Retinal pigment epithelial cell (primary cell): Measurements from ENCODE around the gene FBXO30.

ENCODE experiments used
- DNase-seq: peaks from one replicate; pipeline ENCODE4 v3.0.0-alpha.2; 2010; ENCODE audit warnings: low read depth
- H3K4me3 ChIP-seq: 2 replicates; pipeline ENCODE4 v1.5.1; 2011; ENCODE audit warnings: mild to moderate bottlenecking, low read length, control low read depth, moderate library complexity
- TF ChIP-seq, protein P1 (sequence below): conservative IDR thresholded peaks from 2 replicates; pipeline ENCODE4 v1.5.1; 2011; ENCODE audit warnings: low read depth, low read length, control low read depth, inconsistent platforms

FBXO30 gene

GRCh38 chr6:145830612-145831011, 16.0 kb upstream of the FBXO30 start:
- no peak overlapping the region for H3K4me3 ChIP-seq
- DNase-seq, result no peak
- TF ChIP-seq, protein P1, sequence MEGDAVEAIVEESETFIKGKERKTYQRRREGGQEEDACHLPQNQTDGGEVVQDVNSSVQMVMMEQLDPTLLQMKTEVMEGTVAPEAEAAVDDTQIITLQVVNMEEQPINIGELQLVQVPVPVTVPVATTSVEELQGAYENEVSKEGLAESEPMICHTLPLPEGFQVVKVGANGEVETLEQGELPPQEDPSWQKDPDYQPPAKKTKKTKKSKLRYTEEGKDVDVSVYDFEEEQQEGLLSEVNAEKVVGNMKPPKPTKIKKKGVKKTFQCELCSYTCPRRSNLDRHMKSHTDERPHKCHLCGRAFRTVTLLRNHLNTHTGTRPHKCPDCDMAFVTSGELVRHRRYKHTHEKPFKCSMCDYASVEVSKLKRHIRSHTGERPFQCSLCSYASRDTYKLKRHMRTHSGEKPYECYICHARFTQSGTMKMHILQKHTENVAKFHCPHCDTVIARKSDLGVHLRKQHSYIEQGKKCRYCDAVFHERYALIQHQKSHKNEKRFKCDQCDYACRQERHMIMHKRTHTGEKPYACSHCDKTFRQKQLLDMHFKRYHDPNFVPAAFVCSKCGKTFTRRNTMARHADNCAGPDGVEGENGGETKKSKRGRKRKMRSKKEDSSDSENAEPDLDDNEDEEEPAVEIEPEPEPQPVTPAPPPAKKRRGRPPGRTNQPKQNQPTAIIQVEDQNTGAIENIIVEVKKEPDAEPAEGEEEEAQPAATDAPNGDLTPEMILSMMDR, result no peak

- H3K4me3 ChIP-seq, result no peak overlapping the region
- no peak for DNase-seq
- TF ChIP-seq, protein P1, result no peak
These were observed 15.4 kb upstream of the FBXO30 start for GRCh38 chr6:145829950-145830349.

DNA sequence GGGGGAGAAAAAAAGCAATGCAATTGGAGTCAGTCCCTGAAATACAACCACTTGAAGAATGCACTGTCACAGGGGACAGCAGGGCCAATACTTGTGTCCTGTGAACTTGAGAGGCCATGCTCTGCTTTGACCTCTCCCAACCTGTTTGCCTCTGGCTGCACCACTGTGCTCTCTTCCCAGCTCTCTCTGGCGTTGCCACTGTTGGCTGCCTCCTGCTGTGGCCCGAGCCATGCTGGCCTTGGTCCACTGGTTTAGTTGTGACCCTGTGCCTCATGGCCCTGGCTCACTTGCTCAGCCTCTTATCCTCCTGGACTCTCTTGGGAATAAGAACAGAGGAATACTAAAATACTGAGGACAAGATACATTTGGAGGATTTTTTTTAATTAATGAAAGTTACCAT, 14.5 kb upstream of the FBXO30 start:
- TF ChIP-seq, protein P1, result no peak
- H3K4me3 ChIP-seq, result no peak overlapping the region
- DNase-seq, result no peak

GRCh38 chr6:145824344-145824743, 9.7 kb upstream of the FBXO30 start:
- no peak for DNase-seq
- TF ChIP-seq, protein P1, result no peak
- no peak overlapping the region for H3K4me3 ChIP-seq

DNA sequence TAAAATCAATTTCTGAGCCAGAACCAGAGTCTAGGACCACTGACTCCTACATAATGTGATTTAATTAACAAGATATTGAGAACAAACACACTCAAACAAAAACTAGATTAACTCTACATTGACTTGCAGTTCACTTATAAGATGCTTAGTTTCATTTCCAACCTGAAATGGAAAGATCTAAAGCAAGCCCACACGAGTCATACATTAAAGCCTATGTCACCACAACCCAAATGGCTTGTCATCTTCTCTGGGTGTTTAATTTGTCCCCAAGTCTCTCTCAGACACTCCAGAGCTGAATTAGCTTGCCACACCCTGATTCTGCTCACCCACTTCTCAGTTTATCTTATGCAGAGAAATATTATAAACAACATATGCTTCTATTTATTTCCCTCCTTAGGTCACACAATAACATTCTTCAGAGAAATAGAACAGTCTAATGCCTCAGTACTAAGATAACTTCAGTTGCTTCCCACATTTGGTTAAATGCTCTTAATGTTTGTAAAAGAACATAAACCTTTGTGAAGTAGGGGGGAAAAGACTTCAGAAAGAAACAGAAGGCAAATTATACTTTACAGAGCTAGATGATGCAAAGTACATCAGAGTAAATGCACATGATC, 8.8 kb upstream of the FBXO30 start:
- DNase-seq, result no peak

DNA sequence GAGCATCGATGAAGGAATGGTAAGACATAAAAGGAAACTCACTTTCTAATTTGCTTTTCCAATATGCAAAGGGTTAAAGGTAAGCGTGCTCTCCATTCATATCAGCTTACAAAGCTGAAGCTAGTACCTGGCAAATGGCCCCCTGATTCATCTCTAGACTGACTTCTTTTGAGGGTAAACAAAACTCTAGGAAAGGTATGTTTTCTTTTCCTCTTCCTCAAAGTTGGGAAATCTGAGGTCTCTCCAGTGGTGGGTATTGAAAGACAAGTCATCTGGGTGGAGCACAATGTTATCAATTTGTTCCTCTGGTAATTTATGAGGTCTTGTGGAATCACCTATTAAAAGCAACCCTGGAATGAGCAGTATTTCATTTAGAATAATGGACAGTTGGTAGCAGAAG, 7.9 kb upstream of the FBXO30 start:
- TF ChIP-seq, protein P1, result no peak
- no peak for DNase-seq
- H3K4me3 ChIP-seq, result no peak overlapping the region

More for the DNA sequence above, 8.8 kb upstream of the FBXO30 start:
- TF ChIP-seq, protein P1, result no peak
- no peak overlapping the region for H3K4me3 ChIP-seq

GRCh38 chr6:145819994-145820393, 5.4 kb upstream of the FBXO30 start:
- TF ChIP-seq, protein P1, result no peak
- no peak for DNase-seq
- H3K4me3 ChIP-seq, result no peak overlapping the region
